Measurements from ENCODE around the gene MFAP3.

GRCh38 chr5:153999995-154000394 lies 38.8 kb upstream of the MFAP3 start:
- no peak for TF ChIP-seq MAX (IDR thresholded peaks at IDR 0.05)
- TF ChIP-seq YY1 (IDR thresholded peaks at IDR 0.05; ENCODE audit: low read depth) = no peak
- no peak for TF ChIP-seq EP300 (IDR thresholded peaks at IDR 0.05; ENCODE audit: borderline replicate concordance)
- TF ChIP-seq TAF1 (IDR thresholded peaks at IDR 0.05; ENCODE audit: low read depth) = no peak
- no peak for TF ChIP-seq REST (IDR thresholded peaks at IDR 0.05; ENCODE audit: low read depth)

Data from Ishikawa (cell line).